Osteoblast (primary cell): ENCODE results near the gene PANK4. TPM values are rescaled to one million over a fixed set of nuclear protein-coding genes. Genes with fewer than 3 reads are reported as not detected.

Source experiments
- DNase-seq: peaks from one replicate; pipeline ENCODE4 v3.0.0; 2011; ENCODE audit warnings: low spot score, mixed read lengths; ENCODE audit not compliant: insufficient read length; ENCODE audit errors: missing footprints
- H2AFZ ChIP-seq: 2 replicates; pipeline ENCODE4 v1.6.0; 2011; ENCODE audit warnings: mild to moderate bottlenecking, low read length
- H3K27ac ChIP-seq: 2 replicates; pipeline ENCODE4 v1.5.1; 2011; ENCODE audit warnings: mild to moderate bottlenecking, low read depth, low read length, moderate library complexity
- H3K27me3 ChIP-seq: 2 replicates; pipeline ENCODE4 v1.6.0; 2012; ENCODE audit warnings: mild to moderate bottlenecking, control low read depth, inconsistent platforms, low read length, moderate library complexity; ENCODE audit not compliant: insufficient read depth
- H3K36me3 ChIP-seq: 2 replicates; pipeline ENCODE4 v1.5.1; 2011; ENCODE audit warnings: mild to moderate bottlenecking, low read length, control low read depth, moderate library complexity; ENCODE audit not compliant: insufficient read depth
- H3K4me1 ChIP-seq: 2 replicates; pipeline ENCODE4 v1.5.1; 2011; ENCODE audit warnings: mild to moderate bottlenecking, low read length, control low read depth, moderate library complexity; ENCODE audit not compliant: insufficient read depth
- H3K4me2 ChIP-seq: 2 replicates; pipeline ENCODE4 v1.6.0; 2011; ENCODE audit warnings: mild to moderate bottlenecking, low read length; ENCODE audit not compliant: insufficient read depth
- H3K4me3 ChIP-seq: fragments of 200-600 bp; sonication (generic); 3 replicates; pipeline ENCODE4 v1.5.1; 2012; ENCODE audit warnings: mild to moderate bottlenecking, low read length, inconsistent platforms; ENCODE audit not compliant: insufficient read depth
- H3K79me2 ChIP-seq: 2 replicates; pipeline ENCODE4 v1.6.0; 2012; ENCODE audit warnings: mild to moderate bottlenecking, low read length, control low read depth, inconsistent platforms; ENCODE audit not compliant: insufficient read depth
- H3K9me3 ChIP-seq: 2 replicates; pipeline ENCODE4 v1.5.1; 2011; ENCODE audit warnings: low read depth, low read length, control low read depth
- H4K20me1 ChIP-seq: 2 replicates; pipeline ENCODE4 v1.6.0; 2012; ENCODE audit warnings: mild to moderate bottlenecking, low read length, control low read depth; ENCODE audit not compliant: insufficient read depth
- CTCF ChIP-seq: IDR thresholded peaks from 2 replicates; pipeline ENCODE4 v1.5.1; 2011; ENCODE audit warnings: mild to moderate bottlenecking, low read depth, low read length, moderate library complexity; ENCODE audit errors: extremely low read depth
- total RNA-seq: library from RNA; depleted of rRNA; stranded (reverse); fragments of >200 nt; gene quantifications from 2 replicates; pipeline ENCODE4 v1.2.3, GENCODE V29; 2012

The PANK4 gene
- total RNA-seq, 1 donor, result 15.2 TPM

GRCh38 chr1:2566101-2567045 is 40.0 kb upstream of the PANK4 start:
- no peak for TF ChIP-seq CTCF
- no peaks in the 10 kb centered on the region for H3K79me2 ChIP-seq
- H3K9me3 ChIP-seq, result no peaks in the 10 kb centered on the region
- H3K27me3 ChIP-seq, result peaks cover 8% of the 10 kb centered on the region
- no peak overlapping the region for H2AFZ ChIP-seq
- peaks cover 3% of the 10 kb centered on the region for H4K20me1 ChIP-seq
- peak; percentile 73 for DNase-seq
- H3K4me2 ChIP-seq, result no peak overlapping the region
- no peak overlapping the region for H3K4me3 ChIP-seq
- no peak overlapping the region for H3K27ac ChIP-seq
- no peaks in the 10 kb centered on the region for H3K4me1 ChIP-seq
- H3K36me3 ChIP-seq, result no peaks in the 10 kb centered on the region

- Histone ChIP-seq H3K27ac (no peak overlapping the region), H3K4me2 (no peak overlapping the region), H3K79me2 (no peaks in the 10 kb centered on the region), H4K20me1 (peaks cover 3% of the 10 kb centered on the region), H3K36me3 (no peaks in the 10 kb centered on the region), H3K27me3 (peaks cover 8% of the 10 kb centered on the region), H3K9me3 (no peaks in the 10 kb centered on the region), H3K4me1 (no peaks in the 10 kb centered on the region), H3K4me3 (no peak overlapping the region), H2AFZ (no peak overlapping the region)
- peak; percentile 64 for DNase-seq
- TF ChIP-seq CTCF, result no peak
Observed at GRCh38 chr1:2564815-2565374, 38.5 kb upstream of the PANK4 start.

- no peak overlapping the region for H3K4me2 ChIP-seq
- H3K27me3 ChIP-seq, result peaks cover 8% of the 10 kb centered on the region
- H3K9me3 ChIP-seq, result no peaks in the 10 kb centered on the region
- H3K4me3 ChIP-seq, result no peak overlapping the region
- peaks cover 3% of the 10 kb centered on the region for H4K20me1 ChIP-seq
- peak; percentile 71 for DNase-seq
- no peak overlapping the region for H2AFZ ChIP-seq
- TF ChIP-seq CTCF, result no peak
- H3K36me3 ChIP-seq, result no peaks in the 10 kb centered on the region
- no peak overlapping the region for H3K27ac ChIP-seq
- H3K4me1 ChIP-seq, result no peaks in the 10 kb centered on the region
- H3K79me2 ChIP-seq, result no peaks in the 10 kb centered on the region
Observed at GRCh38 chr1:2564006-2564814, 37.8 kb upstream of the PANK4 start.
